Astrocyte (in vitro differentiated cells and primary cell): Measurements from ENCODE around the gene MPP3. TPM values are rescaled to one million over a fixed set of nuclear protein-coding genes. Genes with fewer than 3 reads are reported as not detected.

ENCODE experiments used
- DNase-seq: peaks from one replicate; pipeline ENCODE4 v3.0.0-alpha.2; 2010; ENCODE audit warnings: low read depth
- FAIRE-seq: peaks from 2 replicates; lab custom pipeline; 2011; peaks lifted over from hg19 to GRCh38; lab: Jason Lieb, UNC
- H2AFZ ChIP-seq: 2 replicates; pipeline ENCODE4 v1.6.0; 2012; ENCODE audit warnings: low read depth, low read length, inconsistent platforms
- H3K27ac ChIP-seq: 2 replicates; pipeline ENCODE4 v1.5.1; 2011; ENCODE audit warnings: low read depth, low read length, inconsistent platforms
- H3K27me3 ChIP-seq: 2 replicates; pipeline ENCODE4 v1.6.0; 2011; ENCODE audit warnings: low read length, inconsistent platforms; ENCODE audit not compliant: insufficient read depth
- H3K36me3 ChIP-seq: 2 replicates; pipeline ENCODE4 v1.5.1; 2011; ENCODE audit warnings: low read length, inconsistent platforms; ENCODE audit not compliant: insufficient read depth
- H3K4me1 ChIP-seq: 2 replicates; pipeline ENCODE4 v1.5.1; 2011; ENCODE audit warnings: low read length, inconsistent platforms; ENCODE audit not compliant: insufficient read depth
- H3K4me2 ChIP-seq: 2 replicates; pipeline ENCODE4 v1.6.0; 2012; ENCODE audit warnings: low read length, inconsistent platforms
- H3K4me3 ChIP-seq: 2 replicates; pipeline ENCODE4 v1.5.1; 2011; ENCODE audit warnings: low read depth, mild to moderate bottlenecking, low read length, inconsistent platforms; ENCODE audit not compliant: insufficient read depth
- H3K79me2 ChIP-seq: 2 replicates; pipeline ENCODE4 v1.6.0; 2012; ENCODE audit warnings: mild to moderate bottlenecking, low read length, inconsistent platforms; ENCODE audit not compliant: insufficient read depth
- H3K9ac ChIP-seq: 2 replicates; pipeline ENCODE4 v1.6.0; 2012; ENCODE audit warnings: mild to moderate bottlenecking, low read length, inconsistent platforms
- H3K9me3 ChIP-seq: 2 replicates; pipeline ENCODE4 v1.5.1; 2012; ENCODE audit warnings: low read depth, mild to moderate bottlenecking, low read length, inconsistent platforms; ENCODE audit not compliant: insufficient read depth
- H4K20me1 ChIP-seq: 2 replicates; pipeline ENCODE4 v1.6.0; 2012; ENCODE audit warnings: low read length, inconsistent platforms; ENCODE audit not compliant: insufficient read depth
- H3K27ac Mint-ChIP-seq: one replicate; pipeline ENCODE4 v1.8.0; 2021; ENCODE audit warnings: mild to moderate bottlenecking, mixed read lengths; ENCODE audit not compliant: unreplicated experiment
- H3K27me3 Mint-ChIP-seq: one replicate; pipeline ENCODE4 v1.8.0; 2021; ENCODE audit warnings: low read depth, mixed read lengths; ENCODE audit not compliant: unreplicated experiment
- H3K36me3 Mint-ChIP-seq: one replicate; pipeline ENCODE4 v1.8.0; 2021; ENCODE audit warnings: low read depth, mixed read lengths; ENCODE audit not compliant: unreplicated experiment
- H3K4me1 Mint-ChIP-seq: one replicate; pipeline ENCODE4 v1.8.0; 2021; ENCODE audit warnings: low read depth, mixed read lengths; ENCODE audit not compliant: unreplicated experiment
- H3K4me3 Mint-ChIP-seq: one replicate; pipeline ENCODE4 v1.8.0; 2021; ENCODE audit warnings: mild to moderate bottlenecking, moderate library complexity, mixed read lengths; ENCODE audit not compliant: unreplicated experiment
- H3K9me3 Mint-ChIP-seq: one replicate; pipeline ENCODE4 v1.8.0; 2021; ENCODE audit warnings: mild to moderate bottlenecking, mixed read lengths; ENCODE audit not compliant: unreplicated experiment
- CTCF ChIP-seq: IDR thresholded peaks from 2 replicates; pipeline ENCODE4 v1.5.1; 2011; ENCODE audit warnings: low read depth, mild to moderate bottlenecking, inconsistent platforms, low read length, moderate library complexity; ENCODE audit not compliant: insufficient read depth
- EZH2 ChIP-seq: IDR thresholded peaks from 2 replicates; pipeline ENCODE4 v1.6.1; 2012; ENCODE audit warnings: mild to moderate bottlenecking, low read length, inconsistent platforms; ENCODE audit not compliant: insufficient read depth
- total RNA-seq: library from RNA; stranded (reverse); gene quantifications from 2 replicates; pipeline ENCODE4 v1.2.1, GENCODE V29; 2021

MPP3 gene
- total RNA-seq, 1 donor from 2014 or later = 6.5 TPM

- Histone ChIP-seq H3K27me3 (peaks cover 33% of the 10 kb centered on the region), H3K4me3 (no peak overlapping the region), H3K79me2 (no peaks in the 10 kb centered on the region), H3K9me3 (no peaks in the 10 kb centered on the region), H3K4me1 (no peaks in the 10 kb centered on the region), H3K9ac (no peak overlapping the region), H4K20me1 (no peaks in the 10 kb centered on the region), H2AFZ (no peak overlapping the region), H3K4me2 (no peak overlapping the region), H3K36me3 (no peaks in the 10 kb centered on the region), H3K27ac (no peak overlapping the region)
- H3K27ac Mint-ChIP-seq = no peak overlapping the region
- TF ChIP-seq EZH2 = no peak
- TF ChIP-seq CTCF = no peak
- H3K36me3 Mint-ChIP-seq = no peaks in the 10 kb centered on the region
- peaks cover 57% of the 10 kb centered on the region for H3K27me3 Mint-ChIP-seq
- peak overlapping the region; percentile 40 for H3K4me3 Mint-ChIP-seq
- H3K9me3 Mint-ChIP-seq = no peaks in the 10 kb centered on the region
- DNase-seq = no peak
- peaks cover 5% of the 10 kb centered on the region for H3K4me1 Mint-ChIP-seq
- FAIRE-seq = no peak
Measured at GRCh38 chr17:43860927-43861622, 28.1 kb upstream of the MPP3 start.

GRCh38 chr17:43860077-43860725 is 27.3 kb upstream of the MPP3 start:
- DNase-seq (no peak), FAIRE-seq (no peak)
- Histone ChIP-seq H3K79me2 (no peaks in the 10 kb centered on the region), H3K27me3 (peaks cover 36% of the 10 kb centered on the region), H3K9me3 (no peaks in the 10 kb centered on the region), H3K4me3 (no peak overlapping the region), H3K9ac (no peak overlapping the region), H3K4me1 (no peaks in the 10 kb centered on the region), H3K4me2 (no peak overlapping the region), H3K36me3 (no peaks in the 10 kb centered on the region), H2AFZ (no peak overlapping the region), H4K20me1 (no peaks in the 10 kb centered on the region), H3K27ac (no peak overlapping the region)
- Mint-ChIP-seq H3K4me1 (peaks cover 5% of the 10 kb centered on the region), H3K4me3 (no peak overlapping the region), H3K9me3 (no peaks in the 10 kb centered on the region), H3K36me3 (no peaks in the 10 kb centered on the region), H3K27ac (no peak overlapping the region), H3K27me3 (peaks cover 58% of the 10 kb centered on the region)
- TF ChIP-seq CTCF = no peak
- no peak for TF ChIP-seq EZH2
